KG1 (cell line): ENCODE data around the gene CRTC1.

Experiments
- DNase-seq: peaks from one replicate; lab custom pipeline; 2025; lab: John Stamatoyannopoulos, UW

Gene CRTC1

GRCh38 chr19:18785179-18786124, 102.0 kb downstream of the CRTC1 start:
- no peak for DNase-seq

DNA sequence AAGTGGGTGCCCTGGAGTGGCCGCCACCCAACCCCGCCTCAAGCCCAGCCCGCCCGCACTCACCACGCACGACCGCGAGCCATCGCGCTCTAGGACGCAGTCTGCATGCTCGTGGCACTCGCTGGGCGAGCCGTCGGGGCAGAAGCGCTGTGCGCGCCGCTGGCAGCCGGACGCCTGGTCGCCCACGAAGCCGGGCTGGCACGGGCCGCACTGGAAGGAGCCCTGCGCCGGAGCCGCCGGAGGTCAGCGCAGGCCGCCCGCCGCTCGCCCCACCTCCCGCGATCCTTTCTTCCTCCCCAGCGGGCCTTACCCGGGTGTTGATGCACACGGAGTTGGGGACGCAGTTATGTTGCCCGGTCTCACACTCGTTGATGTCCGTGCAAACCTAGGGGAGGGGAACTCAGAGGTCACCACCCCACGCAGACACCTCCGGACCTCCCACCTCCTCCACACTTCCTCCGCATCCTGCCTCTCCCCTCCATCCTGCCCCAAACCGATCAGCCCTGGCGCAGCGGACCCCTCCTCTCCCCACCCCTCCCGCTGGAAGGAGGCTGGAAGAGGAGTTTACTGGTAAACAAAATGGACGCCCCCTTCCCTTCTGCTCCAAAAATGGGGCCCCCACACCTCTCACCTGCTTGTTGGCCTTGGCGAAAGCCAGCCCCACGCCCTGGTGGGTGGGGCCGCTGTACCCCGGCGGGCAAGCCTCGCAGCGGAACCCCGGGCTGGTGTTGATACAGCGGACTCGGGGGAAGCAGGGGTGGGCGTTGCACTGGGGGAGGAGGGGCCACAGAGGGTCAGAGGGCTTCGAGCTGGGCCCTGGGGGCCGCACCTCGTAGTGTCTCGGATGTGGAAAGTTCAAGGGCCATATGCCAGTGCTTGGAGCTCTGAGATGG, 105.3 kb downstream of the CRTC1 start:
- no peak for DNase-seq

DNA sequence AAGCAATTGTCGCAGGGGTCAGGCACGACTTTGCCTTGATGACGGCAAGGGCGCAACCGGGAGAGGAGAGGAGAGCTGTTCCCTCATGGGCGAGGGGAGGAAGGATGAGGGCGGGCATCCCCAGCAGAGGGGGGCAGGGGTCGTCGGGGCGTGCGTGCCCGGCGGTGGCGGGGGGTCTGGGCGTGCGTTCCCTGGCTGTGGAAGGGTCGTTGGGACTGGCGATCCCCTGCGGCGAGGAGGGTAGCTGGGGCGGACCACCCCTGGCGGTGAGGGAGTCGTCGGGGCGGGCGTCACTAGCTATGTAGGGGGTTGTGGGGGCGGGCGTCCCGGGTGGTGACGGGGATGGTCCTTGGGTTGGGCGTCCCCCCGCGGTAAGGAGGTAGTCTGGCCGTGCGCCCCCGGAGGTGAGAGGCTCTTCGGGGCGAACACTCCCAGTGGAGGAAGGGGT, 106.0 kb downstream of the CRTC1 start:
- no peak for DNase-seq

GRCh38 chr19:18789883-18790565, 106.5 kb downstream of the CRTC1 start:
- no peak for DNase-seq

DNA sequence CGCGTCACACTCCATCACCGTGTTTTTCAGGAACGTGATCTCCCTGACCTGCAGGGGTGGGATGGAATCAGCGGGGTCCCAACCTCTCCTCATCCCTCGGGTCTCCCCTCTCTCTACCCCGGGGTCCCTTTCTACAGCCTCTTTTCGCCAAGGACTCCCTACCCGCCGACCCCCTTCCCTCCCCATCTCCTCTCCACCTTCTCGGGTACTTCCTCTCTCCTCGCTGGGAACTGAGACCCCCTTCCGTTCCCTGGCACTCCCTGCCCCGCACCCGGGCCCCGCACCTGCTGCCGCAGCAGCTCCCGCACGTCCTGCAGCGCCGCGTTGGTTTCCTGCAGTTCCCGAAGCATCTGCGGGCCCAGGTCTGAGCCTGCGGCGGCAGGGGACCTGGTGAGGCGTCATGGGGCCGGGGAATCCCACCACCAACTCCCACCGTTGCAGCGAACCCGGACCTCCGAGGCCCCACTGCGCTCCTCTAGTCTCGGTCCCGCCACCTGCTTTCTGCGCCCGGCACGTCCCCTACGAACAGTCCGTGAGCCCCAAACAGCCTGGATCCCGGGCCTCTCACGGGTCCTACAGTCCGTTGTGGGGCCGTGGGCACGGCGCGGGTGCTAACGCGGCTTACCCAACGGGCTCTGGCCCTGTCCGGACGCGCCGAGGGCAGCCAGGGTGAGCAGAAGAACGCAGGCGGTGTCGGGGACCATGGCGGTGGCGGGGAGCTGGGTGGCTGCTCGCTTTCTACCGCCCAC, 107.3 kb downstream of the CRTC1 start, which contains the start of gene COMP:
Gene COMP, minus strand, starts transcription at position 740 of the 749 bp plus-strand sequence. Its CDS starts 36 bp downstream, at position 704.
- no peak for DNase-seq

GRCh38 chr19:18791315-18791678, 107.8 kb downstream of the CRTC1 start:
- no peak for DNase-seq

GRCh38 chr19:18792661-18793060, 109.2 kb downstream of the CRTC1 start:
- no peak for DNase-seq

GRCh38 chr19:18793144-18794028, 109.9 kb downstream of the CRTC1 start:
- no peak for DNase-seq

DNA sequence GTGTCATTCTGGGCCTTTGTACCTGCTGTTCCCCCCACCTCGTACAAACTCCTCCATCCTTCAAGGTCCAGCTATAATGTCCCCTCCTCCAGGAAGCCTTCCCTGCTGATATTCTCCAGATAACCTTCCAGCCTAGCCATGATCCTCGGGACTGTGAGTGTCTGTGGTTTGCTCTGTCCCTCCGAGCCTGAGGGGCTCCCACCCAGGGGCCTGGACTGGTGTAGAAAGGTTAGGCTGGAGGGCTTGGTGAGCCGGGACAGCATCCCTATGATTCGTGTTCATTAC, 110.5 kb downstream of the CRTC1 start:
- DNase-seq: no peak

DNA sequence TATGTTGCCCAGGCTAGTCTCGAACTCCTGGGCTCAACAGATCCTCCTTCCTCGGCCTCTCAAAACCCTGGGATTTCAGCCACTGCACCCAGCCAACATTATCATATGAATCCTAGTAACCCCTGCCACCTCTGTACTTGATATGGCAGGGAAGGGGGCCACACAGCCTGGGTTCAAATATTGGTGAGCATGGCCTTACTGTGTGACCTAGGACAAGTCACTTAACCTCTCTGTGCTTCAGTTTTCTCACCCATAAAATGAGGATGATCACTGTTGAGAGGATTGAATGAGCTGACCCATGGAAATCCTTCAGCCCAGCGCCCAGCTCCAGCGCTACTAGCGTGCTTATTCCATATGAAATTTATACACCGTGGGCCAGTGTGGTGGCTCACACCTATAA, 111.2 kb downstream of the CRTC1 start:
- DNase-seq: no peak

DNA sequence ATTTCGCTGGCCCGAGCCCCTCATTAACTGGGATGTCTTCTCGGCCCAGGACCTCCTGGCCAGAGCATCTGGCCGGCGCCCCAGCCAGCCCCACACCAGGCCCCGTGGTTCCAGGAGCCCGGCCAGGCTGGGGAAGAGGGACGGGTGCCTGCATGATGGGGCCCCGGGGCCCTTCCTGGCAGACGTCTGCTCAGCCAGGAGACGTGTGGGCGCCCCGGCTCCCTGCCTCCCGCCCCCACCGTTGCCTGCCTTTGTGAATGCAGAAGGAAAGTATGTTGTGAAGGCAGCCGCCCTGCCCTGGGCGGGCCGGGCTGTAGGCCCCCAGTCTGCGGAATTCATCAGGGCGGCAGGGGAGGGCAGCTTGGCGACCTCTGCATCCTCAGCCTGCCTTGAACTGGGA, 112.1 kb downstream of the CRTC1 start:
- no peak for DNase-seq

DNA sequence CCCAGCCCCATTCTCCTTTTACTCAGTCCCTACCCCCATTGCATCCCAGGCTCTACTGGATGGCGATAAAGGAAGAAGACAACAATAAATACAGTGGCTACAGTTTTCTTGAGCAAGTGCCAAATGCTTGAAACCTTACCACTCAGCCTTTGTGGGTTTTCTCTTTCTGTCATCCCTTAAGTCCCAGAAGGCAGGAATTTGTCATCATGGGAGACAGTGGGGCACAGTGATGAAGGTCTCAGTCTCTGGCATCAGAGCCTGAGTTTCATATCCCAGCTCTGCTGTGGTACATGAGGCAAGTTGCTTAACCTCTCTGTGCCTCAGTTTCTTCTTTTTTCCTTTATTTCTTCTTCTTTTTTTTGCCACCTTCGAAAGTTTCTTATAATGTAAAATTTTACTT, 112.8 kb downstream of the CRTC1 start:
- no peak for DNase-seq

DNA sequence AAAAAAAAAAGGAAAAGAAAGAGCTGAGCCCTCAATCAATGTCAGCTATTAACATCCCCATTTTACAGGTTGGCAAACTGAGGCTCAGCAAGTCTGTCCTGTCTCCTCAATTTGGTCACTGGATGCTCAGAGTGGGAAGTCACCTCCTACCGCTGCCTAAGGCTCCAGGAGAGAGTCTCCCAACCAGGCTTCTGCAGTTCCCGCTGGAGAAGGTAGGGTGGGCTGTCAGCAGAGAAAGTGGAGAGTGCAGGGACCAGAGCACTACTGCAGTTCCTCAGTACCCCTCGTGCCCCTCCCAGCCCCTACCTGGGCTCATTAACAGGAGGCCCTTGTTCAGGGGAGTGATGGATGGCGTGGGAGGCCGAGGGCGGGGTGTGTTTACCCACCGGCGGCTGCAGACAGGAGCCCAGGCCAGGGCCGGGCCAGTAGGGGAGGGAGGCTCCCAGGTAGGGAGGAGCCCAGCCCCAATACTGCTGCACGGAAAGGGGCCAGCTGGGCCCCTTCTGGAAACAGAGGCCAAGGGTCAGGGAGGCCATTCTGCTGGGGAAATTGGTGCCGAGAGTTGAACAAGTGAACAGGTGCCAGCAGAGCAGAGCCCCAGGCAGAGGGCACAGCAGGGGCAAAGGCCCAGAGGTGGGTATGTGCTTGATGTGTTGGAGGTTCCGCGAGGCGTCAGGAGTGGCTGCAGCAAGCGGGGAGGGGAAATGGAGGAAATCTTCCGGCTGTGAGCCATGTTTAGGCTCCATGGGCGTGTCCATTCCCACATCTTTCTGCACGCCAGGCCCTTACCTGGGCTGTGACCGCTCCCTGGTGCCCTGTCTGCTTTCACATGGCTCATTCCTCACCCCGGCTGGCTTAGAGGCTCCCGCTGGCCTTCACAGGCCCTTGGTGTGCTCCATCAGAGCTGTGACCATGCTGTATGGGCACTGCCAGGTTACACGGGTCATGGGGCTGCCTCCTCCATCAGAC, 115.2 kb downstream of the CRTC1 start:
- DNase-seq: no peak

DNA sequence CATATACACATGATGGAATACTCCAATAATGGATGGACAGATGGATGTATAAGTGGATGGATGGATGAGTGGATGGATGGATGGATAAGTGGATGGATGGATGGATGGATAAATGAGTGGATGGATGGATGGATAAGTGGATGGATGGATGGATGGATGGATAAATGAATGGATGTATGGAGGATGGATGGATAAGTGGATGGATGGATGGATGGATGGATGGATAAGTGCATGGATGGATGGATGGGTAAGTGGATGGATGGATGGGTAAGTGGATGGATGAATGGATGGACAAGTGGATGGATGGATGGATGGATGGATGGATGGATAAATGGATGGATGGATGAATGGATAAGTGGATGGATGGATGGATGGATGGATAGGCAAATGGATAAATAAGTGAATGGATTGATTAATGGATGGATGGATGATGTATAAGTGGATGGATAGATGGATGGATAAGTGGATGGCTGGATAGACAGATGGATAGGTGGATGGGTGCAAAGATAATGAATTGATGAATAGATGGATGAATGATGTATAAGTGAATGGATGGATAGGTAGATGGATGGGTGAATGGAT, 116.0 kb downstream of the CRTC1 start:
- DNase-seq: no peak

DNA sequence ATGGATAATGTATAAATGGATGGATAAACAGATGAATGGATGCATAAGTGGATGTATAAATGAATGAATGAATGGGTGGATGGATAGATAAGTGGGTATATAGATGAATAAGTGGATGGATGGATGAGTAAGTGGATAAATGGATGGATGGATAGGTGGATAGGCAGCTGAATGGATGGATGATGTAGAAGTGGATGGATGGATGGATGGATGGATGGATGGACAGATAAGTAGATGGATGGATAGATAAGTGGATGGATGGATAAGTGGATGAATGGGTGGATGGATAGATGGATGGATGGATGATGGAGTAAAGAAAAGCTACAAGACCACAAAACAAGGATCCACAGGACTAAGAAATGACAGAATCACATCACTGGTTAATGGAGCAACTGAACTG, 116.6 kb downstream of the CRTC1 start:
- no peak for DNase-seq

GRCh38 chr19:18800636-18801035, 117.2 kb downstream of the CRTC1 start:
- DNase-seq: no peak

DNA sequence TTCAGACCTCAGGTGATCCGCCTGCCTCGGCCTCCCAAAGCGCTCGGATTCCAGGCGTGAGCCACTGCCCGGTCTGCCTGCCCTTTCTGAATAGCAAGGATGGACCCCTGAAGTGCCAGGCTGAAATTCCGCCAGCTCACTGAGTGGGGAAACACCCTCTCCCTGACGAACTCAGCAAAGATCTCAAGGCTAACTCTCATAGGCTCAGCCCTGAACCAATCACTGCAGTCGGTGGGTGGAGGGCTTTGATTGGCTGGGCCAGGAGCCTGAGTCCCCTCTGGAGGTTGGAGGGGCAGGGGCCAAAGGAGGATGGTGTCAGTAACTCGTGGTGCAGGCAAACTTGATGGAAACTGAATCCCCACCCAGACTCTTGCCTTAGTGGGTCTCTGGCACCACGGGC, 118.9 kb downstream of the CRTC1 start:
- DNase-seq: no peak

DNA sequence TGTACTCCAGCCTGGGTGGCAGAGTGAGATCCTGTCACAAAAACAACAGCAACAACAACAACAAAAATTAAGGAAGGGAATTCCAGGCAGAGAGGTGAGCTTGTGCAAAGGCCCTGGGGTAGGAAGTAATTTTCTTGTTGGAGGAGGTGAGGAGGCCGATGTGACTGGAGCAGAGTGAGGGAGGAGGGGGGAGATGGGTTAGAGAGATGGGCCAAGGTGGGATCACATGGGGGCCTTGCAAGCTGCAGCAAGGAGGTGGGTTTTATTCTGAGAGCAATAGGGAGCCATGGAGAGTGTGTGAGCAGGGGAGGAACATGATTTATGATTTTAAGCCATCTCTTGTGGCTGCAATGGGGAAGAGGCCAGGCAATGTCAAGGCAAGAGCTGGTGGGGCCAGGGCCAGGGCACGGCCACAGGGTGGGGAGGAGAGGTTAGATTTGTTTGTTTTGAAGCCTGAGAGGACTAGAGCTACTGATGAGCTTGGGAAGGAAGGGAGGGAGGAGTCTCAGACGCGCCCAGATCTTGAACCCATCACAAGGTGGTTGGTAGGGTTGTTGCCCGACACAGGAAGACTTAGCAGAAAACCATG, 120.2 kb downstream of the CRTC1 start:
- no peak for DNase-seq

- DNase-seq: no peak
These were observed 120.7 kb downstream of the CRTC1 start for GRCh38 chr19:18804139-18804601.
